Ishikawa (cell line): ENCODE results near the gene SEMA3D.

Experiments used
- CEBPB ChIP-seq: IDR thresholded peaks from 2 replicates; pipeline ENCODE4 v1.6.1; 2012
- CREB1 ChIP-seq: IDR thresholded peaks from 2 replicates; pipeline ENCODE4 v1.6.1; 2012; ENCODE audit warnings: low read depth
- EGR1 ChIP-seq: IDR thresholded peaks from 2 replicates; pipeline ENCODE4 v1.6.1; 2012
- EP300 ChIP-seq: IDR thresholded peaks from 2 replicates; pipeline ENCODE4 v1.6.1; 2012; ENCODE audit warnings: borderline replicate concordance
- FOXM1 ChIP-seq: IDR thresholded peaks from 2 replicates; pipeline ENCODE4 v1.6.1; 2012; ENCODE audit warnings: low read depth, borderline replicate concordance
- NFIC ChIP-seq: IDR thresholded peaks from 2 replicates; pipeline ENCODE4 v1.6.1; 2012
- RAD21 ChIP-seq: IDR thresholded peaks from 2 replicates; pipeline ENCODE4 v1.6.1; 2012; ENCODE audit warnings: low read depth
- TAF1 ChIP-seq: IDR thresholded peaks from 2 replicates; pipeline ENCODE4 v1.6.1; 2012; ENCODE audit warnings: low read depth, mild to moderate bottlenecking
- TCF12 ChIP-seq: IDR thresholded peaks from 2 replicates; pipeline ENCODE4 v1.6.1; 2012; ENCODE audit warnings: low read depth
- TEAD4 ChIP-seq: IDR thresholded peaks from 2 replicates; pipeline ENCODE4 v1.6.1; 2012
- YY1 ChIP-seq: IDR thresholded peaks from 2 replicates; pipeline ENCODE4 v1.6.1; 2012; ENCODE audit warnings: low read depth
- ZBTB7A ChIP-seq: IDR thresholded peaks from 2 replicates; pipeline ENCODE4 v1.6.1; 2012; ENCODE audit warnings: low read depth
- TF ChIP-seq, protein P1 (sequence below): IDR thresholded peaks from 2 replicates; pipeline ENCODE4 v1.6.1; 2012
- TF ChIP-seq, protein P2 (sequence below): IDR thresholded peaks from 2 replicates; pipeline ENCODE4 v1.6.1; 2012; ENCODE audit warnings: low read depth, mild to moderate bottlenecking
- TF ChIP-seq, protein P3 (sequence below): IDR thresholded peaks from 2 replicates; pipeline ENCODE4 v1.6.1; 2012

The SEMA3D gene

DNA sequence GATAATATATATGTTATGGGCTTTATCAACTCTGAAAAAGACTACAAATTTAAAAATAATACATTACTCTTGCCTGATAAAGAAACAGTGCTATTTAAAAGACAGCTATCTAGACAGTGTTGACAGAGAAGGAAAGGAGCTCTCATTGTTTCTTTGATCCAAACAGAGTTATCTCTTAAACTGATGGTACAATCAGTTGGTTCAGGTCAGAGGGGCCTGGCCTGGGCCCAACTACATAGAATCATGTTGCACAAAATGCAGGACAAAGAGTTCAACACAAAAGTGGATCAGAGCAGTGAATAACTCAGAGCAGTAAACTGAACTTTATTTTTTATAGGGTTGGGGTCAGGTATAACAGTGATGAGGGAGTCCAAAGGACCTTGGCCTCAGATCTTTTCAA is 33.8 kb upstream of the SEMA3D start:
- TF ChIP-seq NFIC (no peak), CEBPB (no peak), FOXM1 (no peak), EP300 (no peak), YY1 (no peak), ZBTB7A (no peak), TAF1 (no peak), EGR1 (no peak)
- TF ChIP-seq, protein P1, sequence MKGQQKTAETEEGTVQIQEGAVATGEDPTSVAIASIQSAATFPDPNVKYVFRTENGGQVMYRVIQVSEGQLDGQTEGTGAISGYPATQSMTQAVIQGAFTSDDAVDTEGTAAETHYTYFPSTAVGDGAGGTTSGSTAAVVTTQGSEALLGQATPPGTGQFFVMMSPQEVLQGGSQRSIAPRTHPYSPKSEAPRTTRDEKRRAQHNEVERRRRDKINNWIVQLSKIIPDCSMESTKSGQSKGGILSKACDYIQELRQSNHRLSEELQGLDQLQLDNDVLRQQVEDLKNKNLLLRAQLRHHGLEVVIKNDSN: no peak
- TF ChIP-seq, protein P2, sequence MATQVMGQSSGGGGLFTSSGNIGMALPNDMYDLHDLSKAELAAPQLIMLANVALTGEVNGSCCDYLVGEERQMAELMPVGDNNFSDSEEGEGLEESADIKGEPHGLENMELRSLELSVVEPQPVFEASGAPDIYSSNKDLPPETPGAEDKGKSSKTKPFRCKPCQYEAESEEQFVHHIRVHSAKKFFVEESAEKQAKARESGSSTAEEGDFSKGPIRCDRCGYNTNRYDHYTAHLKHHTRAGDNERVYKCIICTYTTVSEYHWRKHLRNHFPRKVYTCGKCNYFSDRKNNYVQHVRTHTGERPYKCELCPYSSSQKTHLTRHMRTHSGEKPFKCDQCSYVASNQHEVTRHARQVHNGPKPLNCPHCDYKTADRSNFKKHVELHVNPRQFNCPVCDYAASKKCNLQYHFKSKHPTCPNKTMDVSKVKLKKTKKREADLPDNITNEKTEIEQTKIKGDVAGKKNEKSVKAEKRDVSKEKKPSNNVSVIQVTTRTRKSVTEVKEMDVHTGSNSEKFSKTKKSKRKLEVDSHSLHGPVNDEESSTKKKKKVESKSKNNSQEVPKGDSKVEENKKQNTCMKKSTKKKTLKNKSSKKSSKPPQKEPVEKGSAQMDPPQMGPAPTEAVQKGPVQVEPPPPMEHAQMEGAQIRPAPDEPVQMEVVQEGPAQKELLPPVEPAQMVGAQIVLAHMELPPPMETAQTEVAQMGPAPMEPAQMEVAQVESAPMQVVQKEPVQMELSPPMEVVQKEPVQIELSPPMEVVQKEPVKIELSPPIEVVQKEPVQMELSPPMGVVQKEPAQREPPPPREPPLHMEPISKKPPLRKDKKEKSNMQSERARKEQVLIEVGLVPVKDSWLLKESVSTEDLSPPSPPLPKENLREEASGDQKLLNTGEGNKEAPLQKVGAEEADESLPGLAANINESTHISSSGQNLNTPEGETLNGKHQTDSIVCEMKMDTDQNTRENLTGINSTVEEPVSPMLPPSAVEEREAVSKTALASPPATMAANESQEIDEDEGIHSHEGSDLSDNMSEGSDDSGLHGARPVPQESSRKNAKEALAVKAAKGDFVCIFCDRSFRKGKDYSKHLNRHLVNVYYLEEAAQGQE: no peak
- TF ChIP-seq, protein P3, sequence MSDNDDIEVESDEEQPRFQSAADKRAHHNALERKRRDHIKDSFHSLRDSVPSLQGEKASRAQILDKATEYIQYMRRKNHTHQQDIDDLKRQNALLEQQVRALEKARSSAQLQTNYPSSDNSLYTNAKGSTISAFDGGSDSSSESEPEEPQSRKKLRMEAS: no peak

DNA sequence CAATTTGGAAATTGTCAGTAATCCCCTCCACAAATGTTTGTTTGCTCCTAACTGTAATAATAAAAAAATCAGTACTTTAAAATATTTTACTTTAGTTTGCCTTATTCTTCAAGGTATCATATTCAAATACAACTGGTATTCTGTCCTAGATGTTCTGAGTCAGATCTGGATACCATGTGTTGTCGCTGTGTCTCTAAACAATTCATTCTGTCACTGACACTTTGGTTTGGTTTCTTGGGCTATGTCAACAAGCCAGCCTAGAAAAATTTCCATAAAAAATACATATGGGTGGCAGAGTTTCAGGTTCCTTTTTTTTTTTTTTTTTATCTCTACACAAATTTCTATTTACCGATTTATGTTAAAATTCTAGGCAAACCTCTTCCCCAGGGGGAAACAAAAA is 33.2 kb upstream of the SEMA3D start:
- no peak for TF ChIP-seq CREB1
- TF ChIP-seq EGR1: no peak
- no peak for TF ChIP-seq FOXM1
- TF ChIP-seq NFIC: no peak
- TF ChIP-seq RAD21: no peak
- TF ChIP-seq, protein P2: no peak
- TF ChIP-seq TAF1: no peak
- no peak for TF ChIP-seq CEBPB
- no peak for TF ChIP-seq ZBTB7A
- no peak for TF ChIP-seq TEAD4
- no peak for TF ChIP-seq TCF12
- no peak for TF ChIP-seq YY1
- TF ChIP-seq, protein P3: no peak
- TF ChIP-seq, protein P1: no peak
- TF ChIP-seq EP300: no peak

DNA sequence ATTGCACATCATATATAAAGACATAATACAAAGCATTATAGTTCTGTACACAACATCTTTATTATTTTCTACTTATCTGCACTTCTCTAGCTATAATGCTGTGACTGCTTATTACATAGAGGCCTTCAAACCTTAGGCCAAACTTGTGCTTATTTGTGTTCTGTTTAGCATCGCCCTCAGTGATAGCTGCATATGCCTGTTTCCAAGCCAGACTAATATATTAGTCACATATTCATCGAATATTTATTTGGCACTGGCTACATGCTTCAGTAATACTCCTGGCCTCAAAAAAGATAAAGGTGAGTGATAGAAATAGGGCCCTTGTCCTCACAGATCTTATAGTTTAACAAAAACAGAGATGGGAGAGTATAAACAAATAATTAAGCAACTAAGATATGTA is 30.2 kb upstream of the SEMA3D start:
- TF ChIP-seq, protein P2: no peak
- TF ChIP-seq TCF12 (no peak), RAD21 (no peak), NFIC (no peak)

DNA sequence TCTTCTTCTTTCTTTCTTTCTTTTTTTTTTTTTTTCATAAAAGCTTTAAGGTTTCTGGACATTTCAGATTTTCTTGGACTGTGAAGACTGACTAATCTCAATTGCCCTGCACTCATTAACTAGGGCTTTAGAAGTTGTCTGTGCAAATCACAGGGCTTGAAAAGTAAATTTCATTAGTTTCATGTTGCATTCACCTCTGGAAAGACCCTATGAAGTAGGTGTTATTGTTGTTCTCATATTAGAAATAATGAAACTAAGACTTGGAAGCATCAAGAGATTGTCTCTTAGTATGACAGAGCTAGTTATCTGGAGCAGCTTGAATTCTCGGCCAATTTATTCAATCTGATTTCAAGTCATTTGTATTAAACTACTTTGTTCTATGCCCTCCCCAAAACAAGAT is 28.2 kb upstream of the SEMA3D start:
- TF ChIP-seq, protein P2: no peak
- TF ChIP-seq CREB1 (no peak), CEBPB (no peak), ZBTB7A (no peak), YY1 (no peak), EP300 (no peak), EGR1 (no peak), TAF1 (no peak), TCF12 (no peak), RAD21 (no peak), NFIC (no peak), TEAD4 (no peak), FOXM1 (no peak)
- TF ChIP-seq, protein P1: no peak
- TF ChIP-seq, protein P3: no peak
